ENCODE results near the gene ATP5F1C. TPM values are rescaled to one million over a fixed set of nuclear protein-coding genes. Genes with fewer than 3 reads are reported as not detected.

The ATP5F1C gene
- total RNA-seq, 4 donors from 2014 or later: 190 to 380 (median 339) TPM

DNA sequence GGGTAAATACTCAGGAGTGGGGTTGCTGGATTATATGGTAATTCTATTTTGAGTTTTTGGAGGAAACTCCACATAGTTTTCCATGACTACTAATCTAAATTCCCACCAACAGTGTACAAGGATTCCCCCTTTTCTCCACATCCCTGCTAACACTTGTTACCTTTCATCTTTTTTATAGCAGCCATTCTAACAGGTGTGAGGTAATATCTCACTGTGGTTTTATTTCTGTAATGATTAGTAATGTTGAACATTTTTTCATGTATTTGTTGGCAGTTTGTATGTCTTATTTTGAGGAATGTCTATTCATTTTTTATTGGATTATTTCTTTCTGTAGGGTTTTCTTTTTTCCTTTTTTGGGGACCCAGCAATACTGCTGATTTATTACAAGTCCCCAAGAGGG lies 45.2 kb downstream of the ATP5F1C start:
- Histone ChIP-seq H3K36me3 (no peaks in the 10 kb centered on the region), H3K27me3 (no peaks in the 10 kb centered on the region), H3K9me3 (no peaks in the 10 kb centered on the region), H3K4me1 (no peaks in the 10 kb centered on the region), H3K27ac (no peak overlapping the region), H3K4me3 (no peak overlapping the region)
- intact Hi-C loops (cut with DNase I): no loop called here
- no peak for TF ChIP-seq CTCF (IDR thresholded peaks at IDR 0.05)
- TF ChIP-seq POLR2A (IDR thresholded peaks at IDR 0.05): no peak
- DNase-seq: no peak

DNA sequence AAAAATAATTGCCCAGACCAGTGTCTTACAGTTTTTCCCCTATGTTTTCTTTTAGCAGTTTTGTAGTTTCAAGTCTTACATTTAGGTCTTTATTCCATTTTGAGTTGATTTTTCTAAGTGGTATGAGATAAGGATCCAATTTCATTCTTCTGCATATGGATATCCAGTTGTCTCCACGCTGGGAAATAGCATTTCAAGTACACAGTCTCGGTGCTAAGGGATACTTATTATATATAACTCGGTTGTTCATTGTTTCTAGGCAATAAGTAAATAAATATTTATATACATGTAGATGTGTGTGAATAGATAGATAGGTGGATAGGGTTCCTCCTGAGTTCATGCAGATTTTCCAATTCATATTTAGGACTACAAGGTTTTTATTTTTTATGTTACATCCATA lies 46.3 kb downstream of the ATP5F1C start:
- 80 to 91% methylated on average over 3 of the region's 3 CpGs for WGBS, 2 donors
- Histone ChIP-seq H3K4me3 (no peak overlapping the region), H3K27ac (no peak overlapping the region), H3K36me3 (no peaks in the 10 kb centered on the region), H3K27me3 (no peaks in the 10 kb centered on the region), H3K4me1 (no peaks in the 10 kb centered on the region), H3K9me3 (no peaks in the 10 kb centered on the region)
- DNase-seq: no peak
- intact Hi-C loops (cut with DNase I): no loop called here
- TF ChIP-seq CTCF (IDR thresholded peaks at IDR 0.05) (no peak), POLR2A (IDR thresholded peaks at IDR 0.05) (no peak)

DNA sequence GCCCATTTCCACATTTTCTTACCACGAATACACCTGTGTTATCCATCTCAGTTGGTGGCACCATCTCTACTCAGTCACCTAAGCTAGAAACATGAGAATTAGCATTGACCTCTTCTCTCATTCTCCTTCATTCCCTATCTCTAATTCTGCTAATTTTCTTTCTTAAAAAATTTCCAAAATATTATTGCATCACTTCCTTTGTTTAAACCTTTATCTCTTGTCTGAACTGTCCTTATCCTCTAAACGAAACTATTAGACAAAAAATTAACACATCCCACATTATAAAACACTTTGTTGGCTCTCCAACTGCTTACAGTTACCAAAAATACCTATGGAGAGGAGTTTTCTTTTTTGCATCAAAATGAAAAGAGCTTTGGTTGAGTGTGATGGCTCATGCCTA lies 48.6 kb downstream of the ATP5F1C start:
- Histone ChIP-seq H3K27me3 (no peaks in the 10 kb centered on the region), H3K27ac (no peak overlapping the region), H3K4me3 (no peak overlapping the region), H3K36me3 (no peaks in the 10 kb centered on the region), H3K9me3 (no peaks in the 10 kb centered on the region), H3K4me1 (no peaks in the 10 kb centered on the region)
- TF ChIP-seq CTCF (IDR thresholded peaks at IDR 0.05) (no peak), POLR2A (IDR thresholded peaks at IDR 0.05) (no peak)
- WGBS, 2 donors: 95% methylated on average over 2 of the region's 2 CpGs
- DNase-seq: no peak
- intact Hi-C loops (cut with DNase I): no loop called here

- TF ChIP-seq CTCF (IDR thresholded peaks at IDR 0.05) (no peak), POLR2A (IDR thresholded peaks at IDR 0.05) (no peak)
- H3K4me1 ChIP-seq: no peaks in the 10 kb centered on the region
- DNase-seq: no peak
- H3K36me3 ChIP-seq: no peaks in the 10 kb centered on the region
- intact Hi-C loops (cut with DNase I): no loop called here
- 54 to 65% methylated on average over 1 of the region's 1 CpG for WGBS, 2 donors
- H3K27ac ChIP-seq: no peak overlapping the region
- H3K27me3 ChIP-seq: no peaks in the 10 kb centered on the region
- H3K4me3 ChIP-seq: no peak overlapping the region
- H3K9me3 ChIP-seq: no peaks in the 10 kb centered on the region
These were observed 58.6 kb downstream of the ATP5F1C start for GRCh38 chr10:7846591-7846990.

DNA sequence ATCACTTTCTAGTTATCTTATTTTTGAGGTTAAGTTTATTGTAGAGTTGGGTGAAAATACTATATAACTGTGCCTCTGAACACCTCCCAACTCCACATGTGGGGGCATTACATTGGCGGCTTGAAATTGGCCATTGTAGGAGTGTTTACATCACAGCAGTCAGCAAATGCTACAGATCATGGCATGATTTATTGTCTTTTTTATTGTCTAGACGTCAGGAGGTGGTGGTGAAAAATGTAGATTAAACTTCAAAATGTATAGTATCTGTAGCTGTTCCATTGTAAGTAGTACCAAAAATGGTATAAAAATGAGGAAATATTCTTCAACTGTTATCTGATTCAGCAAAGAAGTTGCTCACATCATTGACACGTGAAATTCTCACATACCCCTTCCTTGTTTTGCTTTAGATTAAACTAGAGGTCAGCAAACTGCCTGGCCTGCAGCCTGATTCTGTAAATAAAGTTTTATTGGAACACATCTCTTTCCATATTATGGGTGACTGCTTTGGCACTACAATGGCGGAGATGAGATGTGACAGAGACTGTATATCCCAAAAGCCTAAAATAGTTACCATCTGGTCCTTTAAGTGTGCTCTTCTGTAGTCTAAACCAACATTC lies 65.4 kb downstream of the ATP5F1C start:
- 84 to 90% methylated on average over 4 of the region's 4 CpGs for WGBS, 2 donors
- Histone ChIP-seq H3K36me3 (no peaks in the 10 kb centered on the region), H3K27ac (no peak overlapping the region), H3K4me1 (peaks cover 0 to 5% (median 0%) of the 10 kb centered on the region in 3 donors), H3K4me3 (no peak overlapping the region), H3K27me3 (no peaks in the 10 kb centered on the region), H3K9me3 (no peaks in the 10 kb centered on the region)
- intact Hi-C loops (cut with DNase I): no loop called here
- no peak for DNase-seq
- no peak for TF ChIP-seq POLR2A (IDR thresholded peaks at IDR 0.05)
- TF ChIP-seq CTCF (IDR thresholded peaks at IDR 0.05): no peak
